HL-60 (cell line): ENCODE results near the gene AMER2.
A peak's percentile ranks its signal among the peaks of the same experiment; 100 is the strongest.

Experiments
- DNase-seq, 2 experiments: peaks; one replicate each; pipeline ENCODE4 v3.0.0-alpha.2; 2010 to 2020; ENCODE audit warnings: low read depth in 1 of 2, low spot score in 1 of 2
- H3K27ac ChIP-seq: fragments of 250-450 bp; sonication (Bioruptor Pico); replicated peaks from 2 replicates; pipeline ENCODE4 v1.5.1; 2020; ENCODE audit warnings: mild to moderate bottlenecking, moderate library complexity
- H3K27me3 ChIP-seq: fragments of 250-450 bp; sonication (Bioruptor Pico); 2 replicates; pipeline ENCODE4 v1.5.1; 2021; ENCODE audit warnings: mild to moderate bottlenecking, moderate library complexity; ENCODE audit not compliant: insufficient read depth, poor library complexity, severe bottlenecking
- H3K4me3 ChIP-seq: replicated peaks from 2 replicates; pipeline ENCODE4 v1.5.1; 2011; ENCODE audit warnings: mild to moderate bottlenecking, control low read depth, low read length; ENCODE audit not compliant: insufficient read depth
- GABPA ChIP-seq: IDR thresholded peaks from 2 replicates; pipeline ENCODE4 v1.6.1; 2012; ENCODE audit warnings: low read depth
- POLR2AphosphoS5 ChIP-seq: IDR thresholded peaks from 2 replicates; pipeline ENCODE4 v1.6.1; 2012; ENCODE audit warnings: low read depth
- SPI1 ChIP-seq: IDR thresholded peaks from 2 replicates; pipeline ENCODE4 v1.6.1; 2012; ENCODE audit warnings: low read depth, mild to moderate bottlenecking, borderline replicate concordance
- TF ChIP-seq, protein P1 (sequence below): IDR thresholded peaks from 2 replicates; pipeline ENCODE4 v1.6.1; 2012; ENCODE audit warnings: low read depth; ENCODE audit not compliant: insufficient replicate concordance
- TF ChIP-seq, protein P2 (sequence below): IDR thresholded peaks from one replicate; pipeline ENCODE4 v1.5.1; 2011; ENCODE audit warnings: low read length, control low read depth, inconsistent platforms; ENCODE audit not compliant: insufficient read depth

The AMER2 gene

DNA sequence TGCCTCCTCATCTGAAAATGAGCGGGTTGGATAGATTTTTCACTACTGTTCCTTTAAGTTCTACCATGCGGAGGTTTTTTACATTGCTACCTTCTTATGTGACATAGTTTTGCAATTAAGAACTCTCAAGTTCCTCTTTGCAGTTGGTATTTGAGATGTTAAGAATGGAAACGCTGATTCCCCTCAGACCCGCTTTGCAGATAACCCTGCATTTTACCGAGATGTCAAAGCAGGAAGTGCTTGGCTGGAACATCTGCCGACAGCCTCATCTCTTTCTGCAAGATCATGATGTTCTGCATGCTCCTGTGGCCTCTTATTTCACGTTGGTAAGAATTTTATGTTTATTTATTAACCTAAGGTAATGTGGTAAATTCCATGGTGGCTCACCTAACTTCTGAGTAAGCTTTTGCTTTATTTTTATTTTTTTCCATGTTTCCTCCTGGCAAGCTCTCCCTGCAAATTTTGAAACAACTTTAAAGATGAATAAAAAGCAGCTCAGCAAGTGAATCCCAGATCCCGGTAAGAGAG lies 53.6 kb downstream of the AMER2 start:
- TF ChIP-seq POLR2AphosphoS5: no peak
- TF ChIP-seq SPI1: peak; percentile 70
- Histone ChIP-seq H3K27me3 (peaks cover 10% of the 10 kb centered on the region), H3K27ac (no peak overlapping the region), H3K4me3 (no peak overlapping the region)
- DNase-seq: peak; percentile 26 to 73

DNA sequence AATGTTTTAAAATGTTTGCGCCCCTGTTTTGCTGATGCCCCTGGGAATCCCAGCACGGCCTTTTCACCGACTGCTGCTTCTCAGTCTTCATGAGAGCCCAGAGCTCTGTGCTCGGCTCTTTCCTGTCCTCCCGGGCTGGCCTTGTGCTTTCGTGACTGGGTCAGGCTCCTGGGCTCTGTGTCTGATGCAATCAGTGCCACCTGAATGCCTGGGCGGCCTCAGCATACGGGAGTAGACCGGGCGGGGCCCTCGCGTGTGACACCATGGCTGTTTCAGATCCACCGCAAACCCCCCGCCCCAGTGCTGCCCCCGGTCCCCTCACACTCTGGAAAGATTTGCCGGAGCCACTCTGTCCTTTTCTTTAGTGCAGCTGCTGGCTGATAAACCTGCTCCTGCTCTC lies 54.8 kb downstream of the AMER2 start:
- no peak for DNase-seq
- H3K27ac ChIP-seq: no peak overlapping the region
- TF ChIP-seq, protein P1, sequence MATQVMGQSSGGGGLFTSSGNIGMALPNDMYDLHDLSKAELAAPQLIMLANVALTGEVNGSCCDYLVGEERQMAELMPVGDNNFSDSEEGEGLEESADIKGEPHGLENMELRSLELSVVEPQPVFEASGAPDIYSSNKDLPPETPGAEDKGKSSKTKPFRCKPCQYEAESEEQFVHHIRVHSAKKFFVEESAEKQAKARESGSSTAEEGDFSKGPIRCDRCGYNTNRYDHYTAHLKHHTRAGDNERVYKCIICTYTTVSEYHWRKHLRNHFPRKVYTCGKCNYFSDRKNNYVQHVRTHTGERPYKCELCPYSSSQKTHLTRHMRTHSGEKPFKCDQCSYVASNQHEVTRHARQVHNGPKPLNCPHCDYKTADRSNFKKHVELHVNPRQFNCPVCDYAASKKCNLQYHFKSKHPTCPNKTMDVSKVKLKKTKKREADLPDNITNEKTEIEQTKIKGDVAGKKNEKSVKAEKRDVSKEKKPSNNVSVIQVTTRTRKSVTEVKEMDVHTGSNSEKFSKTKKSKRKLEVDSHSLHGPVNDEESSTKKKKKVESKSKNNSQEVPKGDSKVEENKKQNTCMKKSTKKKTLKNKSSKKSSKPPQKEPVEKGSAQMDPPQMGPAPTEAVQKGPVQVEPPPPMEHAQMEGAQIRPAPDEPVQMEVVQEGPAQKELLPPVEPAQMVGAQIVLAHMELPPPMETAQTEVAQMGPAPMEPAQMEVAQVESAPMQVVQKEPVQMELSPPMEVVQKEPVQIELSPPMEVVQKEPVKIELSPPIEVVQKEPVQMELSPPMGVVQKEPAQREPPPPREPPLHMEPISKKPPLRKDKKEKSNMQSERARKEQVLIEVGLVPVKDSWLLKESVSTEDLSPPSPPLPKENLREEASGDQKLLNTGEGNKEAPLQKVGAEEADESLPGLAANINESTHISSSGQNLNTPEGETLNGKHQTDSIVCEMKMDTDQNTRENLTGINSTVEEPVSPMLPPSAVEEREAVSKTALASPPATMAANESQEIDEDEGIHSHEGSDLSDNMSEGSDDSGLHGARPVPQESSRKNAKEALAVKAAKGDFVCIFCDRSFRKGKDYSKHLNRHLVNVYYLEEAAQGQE: no peak
- no peak for TF ChIP-seq POLR2AphosphoS5
- TF ChIP-seq, protein P2, sequence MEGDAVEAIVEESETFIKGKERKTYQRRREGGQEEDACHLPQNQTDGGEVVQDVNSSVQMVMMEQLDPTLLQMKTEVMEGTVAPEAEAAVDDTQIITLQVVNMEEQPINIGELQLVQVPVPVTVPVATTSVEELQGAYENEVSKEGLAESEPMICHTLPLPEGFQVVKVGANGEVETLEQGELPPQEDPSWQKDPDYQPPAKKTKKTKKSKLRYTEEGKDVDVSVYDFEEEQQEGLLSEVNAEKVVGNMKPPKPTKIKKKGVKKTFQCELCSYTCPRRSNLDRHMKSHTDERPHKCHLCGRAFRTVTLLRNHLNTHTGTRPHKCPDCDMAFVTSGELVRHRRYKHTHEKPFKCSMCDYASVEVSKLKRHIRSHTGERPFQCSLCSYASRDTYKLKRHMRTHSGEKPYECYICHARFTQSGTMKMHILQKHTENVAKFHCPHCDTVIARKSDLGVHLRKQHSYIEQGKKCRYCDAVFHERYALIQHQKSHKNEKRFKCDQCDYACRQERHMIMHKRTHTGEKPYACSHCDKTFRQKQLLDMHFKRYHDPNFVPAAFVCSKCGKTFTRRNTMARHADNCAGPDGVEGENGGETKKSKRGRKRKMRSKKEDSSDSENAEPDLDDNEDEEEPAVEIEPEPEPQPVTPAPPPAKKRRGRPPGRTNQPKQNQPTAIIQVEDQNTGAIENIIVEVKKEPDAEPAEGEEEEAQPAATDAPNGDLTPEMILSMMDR: no peak
- no peak for TF ChIP-seq GABPA
- TF ChIP-seq SPI1: no peak
- H3K4me3 ChIP-seq: no peak overlapping the region
- peaks cover 15% of the 10 kb centered on the region for H3K27me3 ChIP-seq

DNA sequence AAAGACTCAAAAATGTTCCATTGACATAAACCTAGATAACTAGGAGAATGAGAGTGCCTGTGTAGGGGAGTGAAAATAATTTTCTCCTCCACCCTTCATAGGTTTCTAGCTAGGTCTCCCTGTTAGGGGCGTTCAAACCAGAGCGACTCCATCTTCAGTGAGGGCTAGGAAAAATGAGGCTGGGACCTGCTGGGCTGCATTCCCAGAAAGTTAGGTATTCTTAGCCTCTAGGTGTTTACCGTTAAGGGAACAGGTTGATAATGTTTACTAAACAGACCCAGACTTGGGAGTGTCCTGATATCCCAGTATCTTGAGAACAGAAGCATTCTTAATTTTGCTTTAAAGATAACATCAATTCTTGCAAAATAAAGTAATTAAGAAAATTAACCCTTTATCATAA lies 56.0 kb downstream of the AMER2 start:
- TF ChIP-seq GABPA: no peak
- TF ChIP-seq POLR2AphosphoS5: no peak
- TF ChIP-seq, protein P1: no peak
- TF ChIP-seq SPI1: no peak
- TF ChIP-seq, protein P2: no peak
- H3K27me3 ChIP-seq: peaks cover 19% of the 10 kb centered on the region
- H3K4me3 ChIP-seq: no peak overlapping the region
- no peak for DNase-seq
- H3K27ac ChIP-seq: no peak overlapping the region

DNA sequence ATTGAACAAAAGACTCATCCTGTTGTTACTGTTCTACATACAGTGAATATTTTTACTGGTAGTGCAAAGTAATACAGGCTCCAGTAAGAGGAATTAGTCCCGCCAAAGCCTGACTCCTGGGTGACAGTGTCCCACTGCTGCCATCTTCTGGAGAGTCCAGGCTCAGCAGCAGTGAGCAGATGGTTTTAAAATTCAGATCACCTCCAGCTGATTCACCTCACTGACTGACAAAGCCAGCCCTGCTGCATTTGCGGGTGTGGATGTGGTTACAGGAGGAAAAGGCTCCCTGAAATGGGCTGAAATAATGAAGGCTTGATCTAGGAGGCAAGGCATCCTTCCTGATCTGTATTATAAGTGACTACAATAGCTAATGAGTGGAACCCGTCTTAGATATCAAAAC lies 57.9 kb downstream of the AMER2 start:
- H3K4me3 ChIP-seq: no peak overlapping the region
- TF ChIP-seq, protein P2: peak; percentile 89
- TF ChIP-seq SPI1 (no peak), GABPA (no peak), POLR2AphosphoS5 (no peak)
- TF ChIP-seq, protein P1: no peak
- H3K27ac ChIP-seq: no peak overlapping the region
- peak; percentile 27 to 80 for DNase-seq
- peaks cover 19% of the 10 kb centered on the region for H3K27me3 ChIP-seq
